ENCODE measurements around the gene OPRM1. TPM values are rescaled to one million over a fixed set of nuclear protein-coding genes. Genes with fewer than 3 reads are reported as not detected.

The OPRM1 gene
- total RNA-seq, 1 experiment from 2014 or later = not detected

GRCh38 chr6:154285826-154286225 lies 246.8 kb downstream of the OPRM1 start:
- Histone ChIP-seq H3K9me3 (ENCODE audit: control insufficient read depth, low read depth, low read length) (no peaks in the 10 kb centered on the region), H3K23me2 (ENCODE audit: insufficient read length, low read depth, low read length, poor library complexity, severe bottlenecking) (no peaks in the 10 kb centered on the region), H3K27ac (ENCODE audit: insufficient read length, low read depth, low read length) (no peak overlapping the region), H3K27me3 (ENCODE audit: insufficient read depth, low read length) (no peaks in the 10 kb centered on the region), H3K23ac (ENCODE audit: insufficient read length, low read depth, low read length) (no peak overlapping the region), H3K4ac (ENCODE audit: low read depth, low read length) (no peak overlapping the region), H4K5ac (ENCODE audit: insufficient read length, low read depth, low read length) (no peak overlapping the region), H3K18ac (ENCODE audit: insufficient read length, low read depth, low read length) (no peak overlapping the region), H2BK20ac (ENCODE audit: low read depth, low read length, poor library complexity, severe bottlenecking) (no peak overlapping the region), H3K4me1 (ENCODE audit: insufficient read depth, low read length) (no peaks in the 10 kb centered on the region), H2BK120ac (ENCODE audit: low read depth, low read length, poor library complexity, severe bottlenecking) (no peak overlapping the region), H2AK5ac (ENCODE audit: insufficient read length, low read length) (no peak overlapping the region), H3K4me2 (ENCODE audit: insufficient read depth, insufficient read length, low read length) (no peak overlapping the region), H3K9ac (ENCODE audit: extremely low read depth, insufficient read length, low read length) (no peak overlapping the region), H3K56ac (ENCODE audit: insufficient read length, low read depth, low read length) (no peak overlapping the region), H4K8ac (replicated peaks; ENCODE audit: insufficient read length, low read depth, low read length) (no peak overlapping the region), H2AFZ (ENCODE audit: low read length) (no peak overlapping the region), H3K14ac (ENCODE audit: insufficient read depth, low read length) (no peak overlapping the region), H4K20me1 (ENCODE audit: control insufficient read depth, insufficient read depth, insufficient read length) (no peaks in the 10 kb centered on the region), H4K91ac (ENCODE audit: insufficient read length, low read depth, low read length) (no peak overlapping the region), H2BK12ac (ENCODE audit: insufficient read length, low read depth, low read length) (no peak overlapping the region), H2BK15ac (ENCODE audit: low read depth, low read length) (no peak overlapping the region), H3K79me1 (ENCODE audit: insufficient read depth, low read depth, low read length, poor library complexity, severe bottlenecking) (no peaks in the 10 kb centered on the region), H2BK5ac (ENCODE audit: insufficient read length, low read length) (no peak overlapping the region), H3T11ph (ENCODE audit: low read length) (no peak overlapping the region), H3K79me2 (ENCODE audit: insufficient read depth, low read length) (no peaks in the 10 kb centered on the region)
- WGBS (ENCODE audit: extremely low coverage, insufficient read length, low lambda C conversion rate) = no CpG with 5 or more reads among the region's 1 CpG
- DNase-seq = no peak
- TF ChIP-seq CTCF (conservative IDR thresholded peaks at IDR 0.05) = no peak
- H3K4me3 Mint-ChIP-seq = no peak overlapping the region
- no peak overlapping the region for H3K27ac Mint-ChIP-seq
- peaks cover 0 to 6% of the 10 kb centered on the region in 2 experiments; a peak in 2 of 5 replicates for H3K9me3 Mint-ChIP-seq
- no peaks in the 10 kb centered on the region for H3K4me1 Mint-ChIP-seq
- no peaks in the 10 kb centered on the region for H3K36me3 Mint-ChIP-seq (ENCODE audit: insufficient read depth in 1 of 3, low read depth in 3 of 3)
- H3K27me3 Mint-ChIP-seq (ENCODE audit: low read depth) = no peaks in the 10 kb centered on the region

Data from H9 (cell line).